GM21786 (cell line): ENCODE results near the gene WNT7A.

Source experiments
- ATAC-seq: cut with Tn5 transposase; IDR thresholded peaks from one replicate; pipeline ENCODE4 v1.9.1; 2021; ENCODE audit not compliant: unreplicated experiment

The WNT7A gene

GRCh38 chr3:13831386-13831996 lies 48.4 kb downstream of the WNT7A start:
- no peak for ATAC-seq

- ATAC-seq: no peak
These were observed 50.6 kb downstream of the WNT7A start for GRCh38 chr3:13829311-13829710.

- no peak for ATAC-seq
These were observed 51.2 kb downstream of the WNT7A start for GRCh38 chr3:13828501-13829265.

- ATAC-seq: no peak
These were observed 52.2 kb downstream of the WNT7A start for GRCh38 chr3:13827699-13828098.

GRCh38 chr3:13827256-13827655 lies 52.6 kb downstream of the WNT7A start:
- no peak for ATAC-seq

GRCh38 chr3:13826672-13827071 lies 53.2 kb downstream of the WNT7A start:
- ATAC-seq: no peak

- no peak for ATAC-seq
These were observed 54.0 kb downstream of the WNT7A start for GRCh38 chr3:13825821-13826220.

- ATAC-seq: no peak
These were observed 54.6 kb downstream of the WNT7A start for GRCh38 chr3:13825311-13825579.

- ATAC-seq: no peak
These were observed 55.2 kb downstream of the WNT7A start for GRCh38 chr3:13824521-13825310.

GRCh38 chr3:13823692-13824091 lies 56.2 kb downstream of the WNT7A start:
- no peak for ATAC-seq

- no peak for ATAC-seq
These were observed 56.8 kb downstream of the WNT7A start for GRCh38 chr3:13822871-13823585.

- ATAC-seq: no peak
These were observed 57.8 kb downstream of the WNT7A start for GRCh38 chr3:13822042-13822441.

GRCh38 chr3:13821126-13821525 lies 58.7 kb downstream of the WNT7A start:
- no peak for ATAC-seq

GRCh38 chr3:13818919-13819318 lies 61.0 kb downstream of the WNT7A start:
- ATAC-seq: no peak

GRCh38 chr3:13815088-13815683 lies 64.7 kb downstream of the WNT7A start:
- ATAC-seq: no peak

GRCh38 chr3:13812034-13812471 lies 67.8 kb downstream of the WNT7A start:
- no peak for ATAC-seq

GRCh38 chr3:13811614-13812013 lies 68.3 kb downstream of the WNT7A start:
- no peak for ATAC-seq

- ATAC-seq: no peak
These were observed 71.3 kb downstream of the WNT7A start for GRCh38 chr3:13808550-13808949.

- ATAC-seq: no peak
These were observed 78.3 kb downstream of the WNT7A start for GRCh38 chr3:13801361-13802204.

GRCh38 chr3:13800064-13800463 lies 79.8 kb downstream of the WNT7A start:
- no peak for ATAC-seq
